GM12872 (cell line): ENCODE measurements around the gene RNF169.

Experiments
- CTCF ChIP-seq: IDR thresholded peaks from 3 replicates; pipeline ENCODE4 v1.5.1; 2011; ENCODE audit warnings: low read depth, mild to moderate bottlenecking, low read length, moderate library complexity; ENCODE audit not compliant: insufficient read depth

RNF169 gene

GRCh38 chr11:74845978-74846517 lies 97.4 kb downstream of the RNF169 start:
- no peak for TF ChIP-seq CTCF

GRCh38 chr11:74846770-74847169 lies 98.1 kb downstream of the RNF169 start:
- no peak for TF ChIP-seq CTCF

DNA sequence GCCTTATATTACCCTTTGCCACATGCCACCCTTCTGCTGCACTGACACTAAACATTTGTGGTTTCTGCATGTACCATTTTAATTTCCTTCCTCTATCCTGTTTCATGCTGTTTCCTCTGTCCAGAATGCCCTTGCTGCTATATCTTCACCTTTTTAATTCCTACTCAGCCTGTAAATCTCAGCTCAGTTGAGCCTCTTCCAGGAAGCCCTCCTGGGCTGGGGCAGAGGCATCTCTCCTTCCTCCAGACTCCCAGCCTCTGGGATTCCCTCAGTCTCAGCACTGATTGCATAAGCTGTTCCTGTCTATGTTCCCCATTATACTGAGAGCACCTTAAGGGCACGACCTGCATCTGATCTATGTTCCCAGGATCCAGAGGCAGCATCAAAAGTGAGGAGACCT lies 98.7 kb downstream of the RNF169 start:
- TF ChIP-seq CTCF: no peak

GRCh38 chr11:74847895-74848294 lies 99.2 kb downstream of the RNF169 start:
- TF ChIP-seq CTCF: no peak

DNA sequence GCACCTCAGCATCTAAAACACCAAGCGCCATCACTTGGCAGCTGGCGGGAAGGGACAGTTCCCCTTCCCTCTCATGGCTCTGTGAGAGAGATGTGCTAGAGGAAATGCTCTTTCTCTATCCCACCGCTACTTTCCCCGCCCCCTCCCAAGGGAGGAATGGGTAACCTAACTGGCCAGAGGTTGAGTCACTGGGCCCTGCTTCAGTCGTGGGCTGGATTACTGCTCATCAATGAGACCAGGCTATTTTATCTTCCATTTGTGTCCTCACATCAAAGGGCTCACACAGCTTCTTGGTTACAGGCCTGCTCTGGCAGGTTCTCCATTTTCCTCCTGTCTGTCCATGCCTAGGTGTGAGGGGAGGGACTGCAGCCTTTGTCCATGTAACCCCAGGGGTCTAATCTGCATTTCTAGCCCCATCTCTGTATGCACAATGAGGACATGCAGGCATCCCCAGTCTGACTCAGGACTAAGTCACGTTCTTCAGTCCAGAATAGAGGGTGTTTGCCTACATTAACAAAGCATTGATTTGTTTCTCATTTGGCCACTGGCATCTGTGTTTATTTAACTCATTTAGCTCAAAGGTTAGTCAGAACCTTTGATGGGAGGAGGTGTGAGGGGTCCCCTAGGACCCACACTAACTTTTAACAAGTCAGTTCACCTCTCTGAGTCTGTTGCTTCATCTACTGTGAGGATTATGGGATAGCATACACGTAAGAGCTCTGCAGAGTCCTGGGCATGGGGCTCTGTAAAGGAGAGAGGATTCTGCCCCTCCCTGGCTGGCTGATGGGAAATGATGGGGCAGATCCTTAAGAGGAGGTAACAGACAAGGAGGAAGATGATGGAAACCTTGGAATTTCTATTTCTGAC lies 101.1 kb downstream of the RNF169 start:
- TF ChIP-seq CTCF: no peak

- TF ChIP-seq CTCF: no peak
These were observed 104.6 kb downstream of the RNF169 start for GRCh38 chr11:74853223-74853622.

DNA sequence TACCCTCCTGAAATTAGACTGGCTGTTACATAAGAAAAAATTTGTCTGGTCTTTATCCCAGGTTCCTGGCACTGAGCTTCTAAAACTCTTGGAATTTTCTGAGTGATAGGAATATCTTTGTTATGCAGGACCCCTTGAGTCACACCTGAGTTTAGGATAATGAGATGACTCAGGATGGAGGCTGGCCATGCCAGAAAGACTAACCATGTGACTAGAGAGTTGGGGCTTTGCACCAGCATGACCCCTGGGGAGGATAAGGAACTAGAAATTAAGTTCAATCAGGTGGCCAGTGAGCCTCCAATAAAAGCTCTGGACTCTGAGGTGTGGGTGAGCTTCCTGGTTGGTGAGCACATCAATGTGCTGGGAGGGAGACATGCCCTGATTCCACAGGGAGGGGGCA lies 112.1 kb downstream of the RNF169 start:
- no peak for TF ChIP-seq CTCF
